Common myeloid progenitor, CD34-positive (primary cell): ENCODE measurements around the gene ACAD11.

Experiments
- CTCF ChIA-PET: fragments of 350-600 bp; sonication (Branson Sonifier 250); formaldehyde crosslinking; loops from one replicate; lab custom pipeline; 2021; ENCODE audit warnings: antibody characterized with exemption; lab: Charles Lee
- POLR2A ChIA-PET: fragments of 350-600 bp; sonication (Branson Sonifier 250); formaldehyde crosslinking; loops from one replicate; lab custom pipeline; 2021; ENCODE audit warnings: antibody characterized with exemption; lab: Charles Lee
- DNase-seq, 3 donors: peaks; one replicate each; pipeline versions ENCODE4 v3.0.0 to v3.0.0-alpha.2; 2013
- H3K27ac ChIP-seq, 2 experiments: 1 replicate in 1 of 2; 2 replicates in 1 of 2; pipeline ENCODE4 v1.7.0; 2013; ENCODE audit warnings: inconsistent platforms in 2 of 2, low read length in 2 of 2, mild to moderate bottlenecking in 2 of 2, low read depth in 1 of 2, moderate library complexity in 1 of 2; ENCODE audit not compliant: severe bottlenecking in 2 of 2, insufficient read depth in 1 of 2, poor library complexity in 1 of 2
- H3K27me3 ChIP-seq, 5 experiments: replicated peaks in 2 of 5; 1 replicate in 3 of 5; 2 replicates in 2 of 5; pipeline versions ENCODE4 v1.6.1 to v1.7.0; 2013; ENCODE audit warnings: low read length in 4 of 5, mild to moderate bottlenecking in 2 of 5, moderate library complexity in 2 of 5, inconsistent platforms in 1 of 5; ENCODE audit not compliant: insufficient read depth in 5 of 5, control insufficient read depth in 4 of 5
- H3K36me3 ChIP-seq, 4 experiments: 1 replicate in 2 of 4; 2 replicates in 2 of 4; pipeline versions ENCODE4 v1.6.1 to v1.7.0; 2013; ENCODE audit warnings: low read length in 3 of 4, control low read depth in 1 of 4, mild to moderate bottlenecking in 1 of 4; ENCODE audit not compliant: control insufficient read depth in 4 of 4, insufficient read depth in 4 of 4
- H3K4me1 ChIP-seq, 4 experiments: 1 replicate in 3 of 4; 2 replicates in 1 of 4; pipeline versions ENCODE4 v1.6.1 to v1.7.1; 2013; ENCODE audit warnings: low read length in 3 of 4, mild to moderate bottlenecking in 3 of 4, control low read depth in 1 of 4, inconsistent platforms in 1 of 4, moderate library complexity in 1 of 4; ENCODE audit not compliant: control insufficient read depth in 4 of 4, insufficient read depth in 4 of 4; ENCODE audit errors: control extremely low read depth in 1 of 4
- H3K4me3 ChIP-seq, 7 experiments: 1 replicate in 4 of 7; 2 replicates in 3 of 7; pipeline versions ENCODE4 v1.5.1 to v1.7.0; 2013; ENCODE audit warnings: mild to moderate bottlenecking in 7 of 7, low read length in 6 of 7, moderate library complexity in 6 of 7, inconsistent platforms in 2 of 7, low read depth in 2 of 7, control low read depth in 1 of 7; ENCODE audit not compliant: insufficient read depth in 4 of 7, control insufficient read depth in 1 of 7; ENCODE audit errors: extremely low read depth in 1 of 7
- H3K9me3 ChIP-seq, 5 experiments: 1 replicate in 4 of 5; 2 replicates in 1 of 5; pipeline versions ENCODE4 v1.6.1 to v1.7.1; 2013; ENCODE audit warnings: low read length in 4 of 5, mild to moderate bottlenecking in 2 of 5, inconsistent platforms in 1 of 5, low read depth in 1 of 5, moderate library complexity in 1 of 5; ENCODE audit not compliant: control insufficient read depth in 4 of 5, insufficient read depth in 2 of 5; ENCODE audit errors: control extremely low read depth in 1 of 5
- WGBS: methylation state at CpG from one replicate; pipeline ENCODE4 v1.1.5; 2013; ENCODE audit not compliant: insufficient coverage; 5-methylcytosine and 5-hydroxymethylcytosine counted together

Gene ACAD11

DNA sequence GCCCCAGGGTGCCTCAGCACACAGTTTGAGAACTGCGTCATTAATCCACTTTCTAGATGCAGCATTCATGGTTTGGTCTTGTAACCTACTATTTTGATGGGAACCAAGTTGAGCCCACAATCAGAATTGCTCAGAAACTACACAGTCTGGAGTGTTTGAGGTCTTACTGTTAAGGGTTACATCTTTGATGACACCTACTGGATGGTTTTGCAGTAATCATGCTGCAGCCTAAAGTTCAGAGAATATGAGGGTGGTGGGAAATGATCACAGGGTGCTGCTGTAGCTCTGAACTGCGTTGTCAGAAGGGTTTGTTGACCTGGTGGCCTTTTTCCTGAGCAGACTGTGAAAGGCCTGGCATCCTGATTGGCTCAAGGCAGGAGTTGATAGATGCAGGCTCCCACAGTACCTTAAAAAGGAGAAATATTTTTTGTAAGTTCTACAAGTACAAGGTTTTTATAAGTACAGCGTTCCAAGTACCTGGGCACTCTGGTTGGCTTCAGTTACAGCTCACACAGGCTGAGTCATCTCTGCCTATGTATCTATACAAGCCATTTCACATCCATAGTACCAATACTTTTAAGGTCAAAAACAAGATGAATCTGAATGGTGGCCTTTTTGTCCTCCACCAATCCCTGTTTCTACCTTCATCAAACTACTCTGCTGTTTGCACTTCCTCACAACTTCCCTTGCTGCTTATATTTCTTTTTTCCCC is 123.0 kb downstream of the ACAD11 start:
- 93% methylated on average over 2 of the region's 3 CpGs for WGBS
- ChIA-PET CTCF (interaction anchor here (0.6 to 10.2 kb wide), 19 partner anchors 9 to 1993 kb away, joined by 3 to 179 read pairs (median 4); no protein-coding TSS in a partner anchor), POLR2A (no interaction called here)
- H3K36me3 ChIP-seq = peaks cover 16 to 50% (median 42%) of the 10 kb centered on the region in 4 experiments
- H3K4me1 ChIP-seq = no peaks in the 10 kb centered on the region
- H3K9me3 ChIP-seq = no peaks in the 10 kb centered on the region
- DNase-seq = no peak
- H3K27ac ChIP-seq = no peak overlapping the region
- no peaks in the 10 kb centered on the region for H3K27me3 ChIP-seq
- no peak overlapping the region for H3K4me3 ChIP-seq

DNA sequence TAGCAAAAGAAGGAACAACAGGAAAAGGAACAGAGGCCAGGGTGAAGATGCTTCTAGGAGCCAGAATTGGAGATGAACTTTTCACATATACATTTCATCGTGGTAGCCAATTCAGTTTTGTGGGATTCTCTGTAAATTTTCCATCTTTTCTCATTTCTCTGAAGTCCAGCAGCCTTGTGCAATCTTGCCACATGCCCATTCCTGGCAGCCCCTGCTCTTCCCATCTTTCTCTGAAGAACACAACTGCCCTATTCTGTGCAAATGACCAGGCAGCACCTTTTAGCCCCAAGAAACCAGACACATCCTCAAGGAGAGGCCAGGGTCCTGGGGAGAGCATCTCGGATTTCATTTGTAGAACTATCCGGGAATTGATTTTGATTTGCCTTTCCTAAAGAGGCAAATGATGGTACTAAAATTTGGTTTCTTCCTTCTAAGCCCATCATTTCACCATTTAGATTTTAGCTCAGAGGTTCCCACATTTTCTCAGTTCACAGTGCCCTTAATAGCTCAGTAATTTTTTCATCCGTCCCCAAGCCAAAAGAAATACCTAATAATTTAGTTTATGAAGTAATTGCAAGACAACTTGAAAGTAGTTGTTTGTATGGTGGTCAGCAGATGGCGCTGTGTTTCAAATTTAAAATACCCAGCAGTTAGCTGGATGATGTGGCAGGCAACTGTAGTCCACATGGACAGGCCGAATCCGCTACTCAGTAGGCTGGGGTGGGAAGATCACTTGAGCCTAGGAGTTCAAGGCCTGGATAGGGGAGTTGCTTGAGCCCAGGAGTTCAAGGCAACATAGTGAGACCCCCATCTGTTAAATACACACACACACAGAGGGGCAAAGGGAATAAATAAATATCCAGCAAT is 123.8 kb downstream of the ACAD11 start:
- WGBS = 77% methylated on average over 6 of the region's 7 CpGs
- Histone ChIP-seq H3K4me3 (no peak overlapping the region), H3K27me3 (no peaks in the 10 kb centered on the region), H3K27ac (no peak overlapping the region), H3K4me1 (no peaks in the 10 kb centered on the region), H3K36me3 (peaks cover 17 to 50% (median 40%) of the 10 kb centered on the region in 4 experiments), H3K9me3 (no peaks in the 10 kb centered on the region)
- CTCF ChIA-PET = interaction anchor here (0.9 to 10.2 kb wide), 20 partner anchors 8 to 149 kb away, joined by 3 to 179 read pairs (median 4); no protein-coding TSS in a partner anchor
- peak; percentile 73 to 88 (median 81) for DNase-seq
- POLR2A ChIA-PET = no interaction called here

DNA sequence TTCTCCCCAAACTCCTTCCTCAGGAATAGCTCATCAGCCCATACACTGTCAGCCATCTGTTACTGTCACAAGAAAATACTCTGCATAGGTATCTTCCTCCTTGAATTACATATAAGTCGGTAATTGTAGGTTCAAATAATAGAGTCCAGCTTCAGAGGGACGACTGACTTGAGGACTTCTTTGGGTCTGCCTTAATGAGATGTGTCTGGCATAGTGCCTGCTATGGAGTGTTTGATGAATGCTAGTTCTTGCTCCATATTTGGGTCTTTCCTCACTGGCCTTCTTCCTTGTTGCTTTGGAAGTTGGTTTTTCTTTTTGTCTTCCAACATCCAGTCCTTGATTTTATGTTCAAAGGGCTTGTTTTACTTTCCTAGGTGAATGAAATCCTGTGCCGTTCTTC is 129.0 kb downstream of the ACAD11 start:
- Histone ChIP-seq H3K27me3 (no peaks in the 10 kb centered on the region), H3K27ac (no peak overlapping the region), H3K4me3 (no peak overlapping the region), H3K4me1 (no peaks in the 10 kb centered on the region), H3K36me3 (peaks cover 23 to 62% (median 51%) of the 10 kb centered on the region in 4 experiments), H3K9me3 (no peaks in the 10 kb centered on the region)
- CTCF ChIA-PET = interaction anchor here (1.0 to 1.7 kb wide), 4 partner anchors 10 to 111 kb away, joined by 3 to 5 read pairs (median 4); no protein-coding TSS in a partner anchor
- no peak for DNase-seq
- POLR2A ChIA-PET = no interaction called here
- WGBS = 95% methylated on average over 3 of the region's 3 CpGs

DNA sequence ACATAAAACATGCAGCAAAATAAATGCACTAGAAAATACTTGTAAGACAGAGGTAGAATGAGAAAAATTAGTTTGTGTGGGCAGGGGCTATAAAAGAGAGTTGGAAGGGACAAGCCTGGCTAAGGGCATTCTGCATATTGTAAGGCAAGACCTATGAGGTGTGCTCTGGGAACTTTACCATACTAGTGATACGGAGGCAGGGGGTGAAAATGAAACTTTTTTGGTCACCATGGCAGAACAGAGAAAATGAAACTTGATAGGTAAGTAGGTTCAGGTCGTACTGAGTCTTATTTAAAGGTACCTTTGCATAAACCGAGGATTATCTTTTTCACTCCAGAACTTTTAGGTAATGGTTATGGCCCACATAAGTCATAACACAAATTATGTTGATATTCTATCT is 137.3 kb downstream of the ACAD11 start:
- ChIA-PET CTCF (interaction anchor here (1.3 to 2.2 kb wide), 2 partner anchors 12 to 166 kb away, joined by 3 to 7 read pairs; no protein-coding TSS in a partner anchor), POLR2A (no interaction called here)
- no peaks in the 10 kb centered on the region for H3K4me1 ChIP-seq
- DNase-seq = no peak
- no peak overlapping the region for H3K4me3 ChIP-seq
- no peak overlapping the region for H3K27ac ChIP-seq
- H3K27me3 ChIP-seq = no peaks in the 10 kb centered on the region
- no peaks in the 10 kb centered on the region for H3K9me3 ChIP-seq
- peaks cover 22 to 73% (median 52%) of the 10 kb centered on the region in 4 experiments for H3K36me3 ChIP-seq
- WGBS = no CpG with 5 or more reads among the region's 3 CpGs

DNA sequence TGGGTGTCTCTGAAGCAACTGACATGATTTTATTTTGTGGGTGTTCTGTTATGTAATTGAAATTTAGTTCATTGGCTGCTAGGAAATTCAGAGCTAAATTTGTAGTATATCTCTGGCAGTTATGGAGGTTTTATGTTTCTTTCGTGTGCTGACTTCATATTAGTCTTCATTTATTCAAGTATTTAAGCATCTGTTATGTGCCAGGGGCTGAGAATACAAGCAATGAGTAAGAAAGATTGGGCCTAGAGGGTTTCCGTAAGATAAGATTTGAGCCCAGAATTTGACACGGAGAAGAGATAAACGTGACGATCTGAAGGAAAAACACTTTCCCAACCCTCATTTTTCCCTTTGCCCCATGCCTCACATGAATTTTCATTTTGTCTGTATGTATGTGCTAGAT is 137.7 kb downstream of the ACAD11 start:
- peaks cover 25 to 74% (median 53%) of the 10 kb centered on the region in 4 experiments for H3K36me3 ChIP-seq
- H3K9me3 ChIP-seq = no peaks in the 10 kb centered on the region
- CTCF ChIA-PET = interaction anchor here (0.7 to 2.2 kb wide), 5 partner anchors 12 to 165 kb away, joined by 3 to 7 read pairs (median 3); no protein-coding TSS in a partner anchor
- H3K4me1 ChIP-seq = no peaks in the 10 kb centered on the region
- no peak overlapping the region for H3K27ac ChIP-seq
- H3K4me3 ChIP-seq = no peak overlapping the region
- WGBS = no CpG with 5 or more reads among the region's 5 CpGs
- POLR2A ChIA-PET = no interaction called here
- H3K27me3 ChIP-seq = no peaks in the 10 kb centered on the region
- no peak for DNase-seq

DNA sequence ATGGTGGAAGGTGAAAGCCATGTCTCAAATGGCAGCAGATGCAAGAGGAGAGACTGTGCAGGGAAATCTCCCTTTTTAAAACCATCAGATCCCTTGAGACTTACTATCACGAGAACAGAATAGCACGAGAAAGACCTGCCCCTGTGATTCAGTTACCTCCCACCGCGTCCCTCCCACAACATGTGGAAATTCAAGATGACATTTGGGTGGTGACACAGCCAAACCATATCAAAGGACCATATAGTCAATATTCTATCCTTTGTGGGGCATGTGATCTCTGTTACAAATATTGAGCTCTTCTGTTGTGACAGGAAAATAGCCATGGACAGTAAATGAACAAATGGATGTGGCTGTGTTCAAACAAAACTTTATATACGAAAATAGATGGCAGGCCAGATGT is 139.7 kb downstream of the ACAD11 start:
- DNase-seq = no peak
- Histone ChIP-seq H3K4me1 (no peaks in the 10 kb centered on the region), H3K4me3 (no peak overlapping the region), H3K36me3 (peaks cover 27 to 80% (median 54%) of the 10 kb centered on the region in 4 experiments), H3K27me3 (no peaks in the 10 kb centered on the region), H3K9me3 (no peaks in the 10 kb centered on the region), H3K27ac (no peak overlapping the region)
- CTCF ChIA-PET = interaction anchor here (1.0 to 2.2 kb wide), 3 partner anchors 11 to 165 kb away, joined by 3 to 7 read pairs (median 4); no protein-coding TSS in a partner anchor
- WGBS = 100% methylated on average over 3 of the region's 5 CpGs
- POLR2A ChIA-PET = no interaction called here
